Neural crest cell (in vitro differentiated cells): Measurements from ENCODE around the gene C19orf12. TPM values are rescaled to one million over a fixed set of nuclear protein-coding genes. Genes with fewer than 3 reads are reported as not detected.

Experiments
- DNase-seq: peaks from one replicate; pipeline ENCODE4 v3.0.0; 2021; ENCODE audit warnings: low read depth, mixed read lengths, low spot score
- H3K27ac Mint-ChIP-seq: one replicate; pipeline ENCODE4 v1.8.0; 2021; ENCODE audit warnings: mild to moderate bottlenecking, mixed read lengths; ENCODE audit not compliant: unreplicated experiment
- H3K27me3 Mint-ChIP-seq: 2 replicates; pipeline ENCODE4 v1.8.0; 2021; ENCODE audit warnings: low read depth, mild to moderate bottlenecking, mixed read lengths
- H3K36me3 Mint-ChIP-seq: 2 replicates; pipeline ENCODE4 v1.8.0; 2021; ENCODE audit warnings: low read depth, mild to moderate bottlenecking, mixed read lengths
- H3K4me1 Mint-ChIP-seq: 2 replicates; pipeline ENCODE4 v1.8.0; 2021; ENCODE audit warnings: mixed read lengths
- H3K4me3 Mint-ChIP-seq: one replicate; pipeline ENCODE4 v1.8.0; 2021; ENCODE audit warnings: mild to moderate bottlenecking, mixed read lengths
- H3K9me3 Mint-ChIP-seq: 2 replicates; pipeline ENCODE4 v1.8.0; 2021; ENCODE audit warnings: mixed read lengths
- CTCF ChIP-seq: fragments of 200-600 bp; sonication (generic); conservative IDR thresholded peaks from 2 replicates; pipeline ENCODE4 v1.5.0; 2021; ENCODE audit warnings: antibody characterized with exemption, mild to moderate bottlenecking
- long read RNA-seq: library from polyadenylated mRNA; unstranded; transcript quantifications from one replicate; pipeline ENCODE4 v2.0.0, GENCODE V29; 2020
- total RNA-seq: library from RNA; stranded (reverse); gene quantifications from 2 replicates; pipeline ENCODE4 v1.2.1, GENCODE V29; 2021

Gene C19orf12
- total RNA-seq = 37.9 and 38.1 TPM in 2 replicates
- long read RNA-seq, partial matches to known transcripts = 0 of 8 reads
- long read RNA-seq, other reads (novel, unspliced or antisense) = 6 of 8 reads

- H3K4me1 Mint-ChIP-seq = peaks cover 41% of the 10 kb centered on the region
- peak within 1 kb of the TSS; percentile 92 for H3K27ac Mint-ChIP-seq
- no peaks in the 10 kb centered on the region for H3K9me3 Mint-ChIP-seq
- no peak for TF ChIP-seq CTCF
- peak within 1 kb of the TSS; percentile 92 for H3K4me3 Mint-ChIP-seq
- no peaks in the 10 kb centered on the region for H3K27me3 Mint-ChIP-seq
- peak; percentile 59 for DNase-seq
- no peaks in the 10 kb centered on the region for H3K36me3 Mint-ChIP-seq
Observed at GRCh38 chr19:29714953-29715700, at the start of gene C19orf12. TSS of gene C19orf12 (minus strand) at chr19:29715261. CDS start at chr19:29708413, 6,848 bp downstream.

- H3K27me3 Mint-ChIP-seq = peaks cover 7% of the 10 kb centered on the region
- no peaks in the 10 kb centered on the region for H3K4me1 Mint-ChIP-seq
- TF ChIP-seq CTCF = no peak
- no peaks in the 10 kb centered on the region for H3K9me3 Mint-ChIP-seq
- H3K4me3 Mint-ChIP-seq = no peak overlapping the region
- no peak for DNase-seq
- H3K27ac Mint-ChIP-seq = no peak overlapping the region
- no peaks in the 10 kb centered on the region for H3K36me3 Mint-ChIP-seq
Observed at GRCh38 chr19:29764361-29764760, 49.3 kb upstream of the C19orf12 start.

GRCh38 chr19:29763196-29763595 lies 48.1 kb upstream of the C19orf12 start:
- H3K4me3 Mint-ChIP-seq = no peak overlapping the region
- no peak for DNase-seq
- H3K36me3 Mint-ChIP-seq = no peaks in the 10 kb centered on the region
- no peak overlapping the region for H3K27ac Mint-ChIP-seq
- no peak for TF ChIP-seq CTCF
- H3K9me3 Mint-ChIP-seq = no peaks in the 10 kb centered on the region
- peaks cover 7% of the 10 kb centered on the region for H3K27me3 Mint-ChIP-seq
- H3K4me1 Mint-ChIP-seq = no peaks in the 10 kb centered on the region

GRCh38 chr19:29761575-29762232 lies 46.6 kb upstream of the C19orf12 start:
- Mint-ChIP-seq H3K36me3 (no peaks in the 10 kb centered on the region), H3K4me3 (no peak overlapping the region), H3K4me1 (no peaks in the 10 kb centered on the region), H3K27me3 (peaks cover 7% of the 10 kb centered on the region), H3K27ac (no peak overlapping the region), H3K9me3 (no peaks in the 10 kb centered on the region)
- DNase-seq = no peak
- no peak for TF ChIP-seq CTCF

GRCh38 chr19:29760752-29761502 lies 45.9 kb upstream of the C19orf12 start:
- DNase-seq = no peak
- H3K27ac Mint-ChIP-seq = no peak overlapping the region
- no peak overlapping the region for H3K4me3 Mint-ChIP-seq
- no peaks in the 10 kb centered on the region for H3K36me3 Mint-ChIP-seq
- no peaks in the 10 kb centered on the region for H3K4me1 Mint-ChIP-seq
- H3K9me3 Mint-ChIP-seq = no peaks in the 10 kb centered on the region
- peaks cover 3% of the 10 kb centered on the region for H3K27me3 Mint-ChIP-seq
- no peak for TF ChIP-seq CTCF
